HG02759 (cell line): ENCODE measurements around the gene GOLGA6B.
A peak's percentile ranks its signal among the peaks of the same experiment; 100 is the strongest.
"Not testable (repeated sequence)": the region's sequence is repeated elsewhere in the genome, so short reads cannot be mapped to it uniquely, and the experiment has no call there.

Experiments used
- ATAC-seq: cut with Tn5 transposase; IDR thresholded peaks from one replicate; pipeline ENCODE4 v1.9.1; 2021; ENCODE audit warnings: mild to moderate bottlenecking, moderate library complexity; ENCODE audit not compliant: unreplicated experiment

GOLGA6B gene, protein sequence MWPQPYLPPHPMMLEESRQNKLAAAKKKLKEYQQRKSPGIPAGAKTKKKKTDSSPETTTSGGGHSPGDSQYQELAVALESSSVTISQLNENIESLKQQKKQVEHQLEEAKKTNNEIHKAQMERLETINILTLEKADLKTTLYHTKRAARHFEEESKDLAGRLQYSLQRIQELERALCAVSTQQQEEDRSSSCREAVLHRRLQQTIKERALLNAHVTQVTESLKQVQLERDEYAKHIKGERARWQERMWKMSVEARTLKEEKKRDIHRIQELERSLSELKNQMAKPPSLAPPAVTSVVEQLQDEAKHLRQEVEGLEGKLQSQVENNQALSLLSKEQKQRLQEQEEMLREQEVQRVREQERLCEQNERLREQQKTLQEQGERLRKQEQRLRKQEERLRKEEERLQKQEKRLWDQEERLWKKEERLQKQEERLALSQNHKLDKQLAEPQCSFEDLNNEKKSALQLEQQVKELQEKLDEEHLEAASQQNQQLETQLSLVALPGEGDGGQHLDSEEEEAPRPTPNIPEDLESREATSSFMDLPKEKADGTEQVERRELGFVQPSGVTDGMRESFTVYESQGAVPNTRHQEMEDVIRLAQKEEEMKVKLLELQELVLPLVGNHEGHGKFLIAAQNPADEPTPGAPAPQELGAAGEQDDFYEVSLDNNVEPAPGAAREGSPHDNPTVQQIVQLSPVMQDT

DNA sequence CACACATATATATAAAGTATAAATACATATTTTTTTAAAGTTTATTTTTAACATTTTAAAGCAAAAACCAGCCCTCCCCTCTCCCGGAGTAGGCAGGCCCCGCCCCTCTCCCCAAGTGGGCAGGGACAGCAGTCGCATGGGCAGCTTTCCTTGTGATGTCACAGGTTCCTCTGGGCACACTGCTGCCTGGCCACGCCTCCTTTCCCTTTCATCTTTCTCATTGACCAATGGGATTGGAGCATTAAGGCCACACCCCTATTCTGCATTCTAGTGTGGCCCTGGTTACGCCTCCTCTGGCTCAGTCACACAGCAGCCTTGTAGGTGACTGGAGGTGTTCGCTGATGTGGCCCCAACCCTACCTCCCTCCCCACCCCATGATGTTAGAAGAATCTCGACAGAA is at the start of gene GOLGA6B:
Gene GOLGA6B (plus strand): TSS at position 301 of the 400 bp plus-strand sequence. CDS start 41 bp downstream, at position 342.
- ATAC-seq: not testable (repeated sequence)

DNA sequence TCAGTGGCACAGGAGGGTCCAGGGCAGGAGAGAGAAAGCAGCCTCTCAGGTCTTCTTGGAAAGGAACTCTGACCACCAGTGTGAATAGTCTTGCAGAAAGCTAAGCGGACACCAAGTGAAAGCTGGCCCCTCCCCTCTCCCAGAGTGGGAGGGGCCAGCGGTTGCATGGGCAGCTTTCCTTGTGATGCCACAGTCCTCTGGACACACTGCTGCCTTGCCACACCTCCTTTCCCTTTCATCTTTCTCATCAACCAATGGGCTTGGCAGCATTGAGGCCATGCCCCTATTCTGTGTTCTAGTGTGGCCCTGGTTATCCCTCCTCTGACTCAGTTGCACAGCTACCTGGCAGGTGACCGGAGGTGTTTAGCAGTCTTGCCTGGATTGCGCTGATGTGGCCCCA is 49.7 kb upstream of the GOLGA6B start:
- ATAC-seq: no peak

DNA sequence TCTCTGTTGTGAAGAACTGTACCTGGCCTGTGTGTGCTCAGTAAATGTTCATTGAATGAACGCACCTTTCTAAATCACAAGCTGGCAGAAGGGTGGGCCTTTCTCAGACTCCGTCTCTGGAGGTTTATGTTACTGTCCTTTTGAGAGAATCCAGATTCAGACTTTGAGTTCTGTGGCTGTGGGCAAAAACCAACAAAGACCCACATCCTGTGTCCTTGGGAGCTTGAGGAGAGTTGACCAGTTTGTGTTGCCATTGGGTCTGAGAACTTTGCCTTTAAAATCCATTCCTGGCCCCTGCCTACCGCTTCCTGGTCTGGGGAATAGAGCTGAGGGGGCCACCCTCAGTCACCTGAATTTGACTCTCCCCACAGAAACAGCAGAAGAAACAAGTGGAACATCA is 46.4 kb upstream of the GOLGA6B start:
- not testable (repeated sequence) for ATAC-seq

DNA sequence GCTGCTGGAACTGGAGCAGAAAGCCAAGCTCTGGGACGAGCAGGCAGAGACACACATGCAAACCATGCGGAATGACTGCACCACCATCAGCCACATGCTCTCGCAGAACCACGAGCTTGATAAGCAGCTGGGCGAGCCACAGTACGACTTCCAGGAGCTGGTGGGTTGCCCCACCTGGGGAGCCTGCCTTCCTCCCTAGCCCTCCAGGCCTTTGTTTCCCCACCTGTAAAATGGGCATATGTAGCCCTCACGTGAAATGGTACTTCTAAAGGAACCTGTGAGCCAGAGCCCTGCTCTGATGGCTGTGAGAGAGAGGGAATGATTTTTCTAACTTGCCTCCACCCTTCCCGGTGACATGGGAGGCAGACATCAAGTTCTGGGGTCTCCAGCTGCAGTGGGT is 44.6 kb upstream of the GOLGA6B start:
- ATAC-seq: no peak

DNA sequence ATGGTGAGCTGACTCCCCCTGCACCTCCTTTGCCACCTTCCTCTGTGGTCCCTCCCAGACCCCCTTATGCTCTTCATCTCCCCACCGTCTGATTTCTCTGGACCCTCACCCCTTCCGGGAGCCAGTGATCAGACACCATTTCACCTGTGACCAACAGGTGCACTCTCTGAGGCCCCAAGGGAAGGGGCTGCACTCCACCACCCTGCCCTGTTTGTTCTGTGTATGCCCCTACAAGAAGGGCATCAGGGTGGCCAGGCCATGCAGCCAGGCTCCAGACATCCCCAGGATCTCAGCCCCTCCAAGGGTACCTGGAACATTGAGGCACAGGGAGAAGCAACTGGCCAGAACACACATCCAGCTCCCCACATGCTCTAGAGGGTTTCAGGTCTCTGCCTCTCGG is 42.2 kb upstream of the GOLGA6B start:
- ATAC-seq: not testable (repeated sequence)

DNA sequence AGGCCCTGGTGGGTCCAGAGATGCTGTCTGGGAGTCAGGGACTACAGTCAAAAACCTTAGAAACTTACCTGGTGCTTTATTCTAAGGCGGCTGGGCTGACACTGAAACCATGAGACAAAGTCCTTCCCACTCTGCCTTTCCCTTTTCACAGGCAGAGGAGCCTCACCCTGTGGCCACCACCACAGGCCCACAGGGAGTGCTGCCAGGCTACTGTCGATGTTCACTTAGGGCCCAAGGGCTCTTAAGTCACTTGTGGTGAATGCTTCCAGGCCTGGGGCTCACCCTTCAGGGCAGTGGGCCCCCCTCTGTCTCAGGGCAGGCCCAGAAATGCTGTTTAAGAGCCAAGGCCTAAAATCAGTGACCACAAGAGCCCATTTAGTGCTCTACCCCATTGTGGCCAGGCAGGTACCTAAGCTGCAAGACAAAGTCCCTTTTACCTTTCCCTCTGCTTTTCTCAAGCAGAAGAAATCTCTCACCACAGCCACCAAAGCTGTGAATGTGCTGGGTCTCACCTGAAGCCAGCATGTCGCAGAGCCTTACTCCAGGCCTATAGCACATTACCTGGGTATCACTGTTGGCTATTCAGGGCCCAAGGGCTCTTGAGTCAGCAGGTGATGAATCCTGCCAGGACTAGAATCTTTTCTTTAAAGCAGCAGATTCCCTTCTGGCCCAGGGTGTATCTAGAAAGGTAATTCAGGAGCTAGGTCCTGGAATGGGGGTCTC is 39.5 kb upstream of the GOLGA6B start:
- no peak for ATAC-seq

DNA sequence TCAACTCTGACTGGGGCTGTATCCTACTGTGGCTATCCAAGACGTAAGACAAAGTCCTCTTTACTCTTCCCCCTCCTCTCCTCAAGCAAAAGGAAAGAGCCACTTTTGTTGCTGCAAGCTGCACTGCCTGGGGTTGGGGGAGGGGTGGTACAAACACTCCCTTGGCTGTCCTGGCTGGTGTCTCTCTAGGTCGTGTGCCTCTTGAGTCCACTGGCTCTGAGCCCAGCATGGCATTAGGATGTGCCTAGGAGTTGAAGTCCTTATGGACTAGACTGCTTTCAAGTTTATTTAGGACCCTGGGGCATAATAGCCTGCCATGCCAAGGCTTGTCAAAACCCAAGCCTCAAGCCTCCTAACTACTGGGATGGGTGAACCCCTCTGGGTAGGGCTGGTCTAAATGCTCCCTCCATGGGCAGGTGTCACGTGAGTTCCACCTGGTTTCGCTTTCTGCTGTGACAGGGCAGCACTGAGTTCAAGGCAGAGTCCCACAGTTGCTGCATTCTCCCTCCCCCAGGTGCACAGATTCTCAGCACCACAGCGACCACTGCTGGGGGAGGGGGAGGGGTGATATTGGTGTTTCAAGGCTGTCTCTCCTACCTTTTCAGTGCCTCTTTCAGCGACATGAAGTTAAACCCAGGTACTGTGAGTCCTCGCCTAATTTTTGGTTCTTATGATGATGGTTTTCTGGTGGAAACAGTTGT is 38.8 kb upstream of the GOLGA6B start:
- not testable (repeated sequence) for ATAC-seq

DNA sequence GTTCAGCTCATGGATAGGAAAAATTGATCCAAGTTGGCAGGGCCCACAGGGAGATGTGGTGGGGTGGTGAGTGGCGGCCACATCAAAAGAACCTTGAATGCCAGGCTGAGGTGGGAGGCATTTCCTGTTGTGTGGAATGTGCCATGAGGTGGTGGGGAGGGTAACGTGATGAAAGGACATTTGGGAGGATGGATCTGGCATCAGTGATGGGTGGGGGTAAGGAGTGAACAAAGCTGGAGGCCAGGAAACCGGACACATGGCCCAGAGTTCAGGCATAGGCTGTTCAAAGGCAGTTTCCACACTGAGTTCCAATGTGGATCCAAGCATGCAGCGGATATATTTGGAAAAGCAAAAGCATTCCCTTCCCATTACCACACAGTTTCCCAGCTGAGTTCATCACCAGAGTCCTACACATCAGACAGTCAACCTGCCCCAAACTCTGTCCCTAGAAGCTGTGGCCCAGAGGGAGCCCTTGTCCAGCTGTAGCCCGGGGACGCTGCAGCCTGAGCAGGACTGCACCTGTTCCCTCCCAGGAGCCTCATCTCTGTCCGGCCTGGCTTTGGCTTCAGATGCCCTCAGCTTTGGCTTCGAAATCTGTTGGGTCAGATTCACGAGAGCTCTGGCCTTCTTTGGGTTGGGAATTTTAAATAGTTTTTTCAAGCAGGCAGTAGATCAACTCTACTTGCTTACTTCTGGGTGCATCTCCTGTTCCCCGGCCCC is 37.8 kb upstream of the GOLGA6B start:
- no peak for ATAC-seq

DNA sequence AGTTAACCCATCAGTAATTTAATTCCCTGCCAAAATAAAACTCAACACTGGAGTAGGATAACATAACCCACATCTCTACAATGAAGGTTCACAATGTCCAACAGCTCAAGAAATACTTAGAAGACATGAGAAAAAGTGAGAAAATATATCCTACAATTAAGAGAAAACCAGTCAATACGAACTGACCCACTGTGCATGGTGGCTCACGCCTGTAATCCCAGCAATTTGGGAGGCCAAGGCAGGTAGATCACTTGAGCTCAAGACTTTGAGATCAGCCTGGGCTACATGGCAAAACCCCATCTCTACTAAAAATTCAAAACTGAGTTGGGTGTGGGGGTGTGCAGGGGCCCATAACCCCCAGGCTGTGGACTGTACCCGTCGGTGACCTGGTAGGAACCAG is 30.6 kb upstream of the GOLGA6B start:
- not testable (repeated sequence) for ATAC-seq

DNA sequence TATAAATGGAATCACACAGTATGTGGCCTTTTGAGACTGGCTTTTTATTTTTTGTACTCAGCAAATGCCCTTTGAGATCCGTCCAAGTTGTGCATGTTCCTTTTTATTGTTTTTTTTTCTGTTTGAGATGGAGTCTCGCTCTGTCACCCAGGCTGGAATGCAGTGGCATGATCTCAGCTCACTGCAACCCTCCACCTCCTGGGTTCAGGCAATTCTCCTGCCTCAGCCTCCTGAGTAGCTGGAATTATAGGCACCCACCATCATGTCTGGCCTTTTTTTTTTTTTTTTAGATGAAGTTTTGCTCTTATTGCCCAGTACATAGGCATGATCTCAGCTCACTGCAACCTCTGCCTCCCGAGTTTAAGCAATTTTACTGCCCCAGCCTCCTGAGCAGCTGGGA is 28.3 kb upstream of the GOLGA6B start:
- ATAC-seq: not testable (repeated sequence)

DNA sequence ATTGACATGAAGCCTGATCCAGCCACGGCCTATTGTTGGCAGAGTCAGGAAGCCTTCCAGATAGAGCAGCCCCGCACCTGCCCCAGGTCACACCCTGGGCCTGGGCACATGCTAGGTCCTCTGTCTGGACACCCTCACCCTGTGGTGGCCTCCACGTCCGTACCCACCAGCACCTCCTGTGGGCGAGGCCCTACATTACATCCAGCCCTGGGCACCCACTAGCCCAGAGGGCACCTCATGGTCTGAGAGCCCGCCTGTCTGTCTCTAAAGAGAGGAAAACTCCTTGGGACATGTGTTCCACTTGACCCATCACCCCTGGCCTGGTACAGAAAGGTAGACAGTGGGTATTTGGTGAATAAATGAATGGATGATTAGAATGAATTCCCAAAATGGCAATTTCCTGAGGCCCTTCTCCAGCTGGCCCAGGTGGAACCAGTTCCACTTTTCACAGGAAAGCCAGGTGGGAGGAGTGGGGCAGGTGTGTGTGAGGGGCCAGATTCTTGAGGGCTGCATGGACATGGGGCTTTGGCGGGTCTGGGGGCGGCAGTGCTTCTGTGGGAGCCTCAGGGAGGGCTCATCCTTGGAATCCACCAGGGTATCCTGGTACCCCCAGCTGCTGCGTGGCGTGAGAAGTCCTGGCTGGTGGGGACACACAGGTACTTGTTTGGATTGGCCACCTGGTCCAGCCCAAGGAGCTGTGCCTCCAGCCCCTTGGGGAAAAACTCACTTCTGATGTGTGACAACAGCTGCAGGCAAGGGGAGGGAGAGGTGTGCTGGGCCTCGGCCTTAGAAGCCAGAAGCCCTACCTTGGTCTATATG is 26.0 kb upstream of the GOLGA6B start:
- not testable (repeated sequence) for ATAC-seq

DNA sequence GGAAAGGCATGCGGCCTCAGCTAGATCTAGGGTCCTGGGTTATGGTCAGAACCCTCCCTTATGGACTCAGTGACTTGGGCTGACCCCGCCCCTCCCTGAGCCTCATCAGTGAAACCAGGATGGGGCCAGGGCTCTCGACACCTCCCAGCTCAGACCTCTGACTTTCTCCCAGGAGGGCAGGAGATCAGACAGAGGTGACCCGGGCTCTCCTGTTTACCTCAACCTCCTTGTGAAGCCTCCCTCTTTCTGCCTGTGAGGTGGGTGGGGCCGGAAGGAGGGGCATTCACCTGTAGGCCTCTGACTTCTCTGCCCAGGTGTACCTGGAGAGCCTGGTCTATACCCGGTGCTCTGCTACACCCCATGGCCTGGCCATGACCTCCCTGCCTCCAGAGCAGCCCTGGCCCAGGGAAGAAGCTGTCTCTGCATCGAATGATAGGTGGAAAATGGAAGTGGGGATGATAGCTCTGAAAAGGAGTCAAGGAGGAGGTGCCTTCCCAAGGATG is 25.4 kb upstream of the GOLGA6B start:
- ATAC-seq: not testable (repeated sequence)

DNA sequence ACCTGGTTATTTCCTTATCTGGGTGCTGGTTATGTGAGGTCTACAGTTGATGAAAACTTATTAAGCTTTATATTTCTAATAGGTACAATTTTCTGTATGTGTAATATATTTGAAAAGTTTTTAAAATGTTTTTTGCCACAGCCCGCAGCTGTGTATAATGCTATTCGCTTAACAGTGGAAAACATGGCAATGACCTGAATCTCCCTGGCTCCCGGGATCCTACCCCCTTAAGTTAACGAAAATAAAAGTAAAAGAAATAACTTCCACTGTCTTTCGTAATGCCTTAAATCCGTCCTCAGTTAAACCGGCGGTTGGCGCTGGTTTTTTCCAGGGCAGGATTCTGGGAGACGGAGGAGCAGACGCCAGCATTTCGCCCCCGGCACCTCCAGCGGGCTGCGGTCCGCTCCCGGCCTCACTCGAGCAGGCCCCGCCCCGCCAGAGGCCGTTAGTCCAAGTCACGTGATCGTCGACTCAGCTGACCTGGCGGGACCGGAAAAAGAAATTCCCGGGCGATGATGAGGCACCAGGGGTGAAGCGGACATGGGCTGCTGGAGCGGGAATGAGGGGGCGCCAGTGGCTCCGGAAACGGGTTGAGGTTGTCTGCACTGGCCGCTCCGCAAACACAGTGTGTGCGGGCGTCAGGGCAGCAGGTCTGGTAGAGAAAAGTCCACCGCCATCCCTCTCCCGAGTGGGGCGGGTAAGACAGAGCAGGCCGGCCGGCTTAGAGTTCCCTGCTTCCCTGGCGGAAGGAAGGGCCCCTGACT is 17.8 kb upstream of the GOLGA6B start:
- ATAC-seq: peak; percentile 81

DNA sequence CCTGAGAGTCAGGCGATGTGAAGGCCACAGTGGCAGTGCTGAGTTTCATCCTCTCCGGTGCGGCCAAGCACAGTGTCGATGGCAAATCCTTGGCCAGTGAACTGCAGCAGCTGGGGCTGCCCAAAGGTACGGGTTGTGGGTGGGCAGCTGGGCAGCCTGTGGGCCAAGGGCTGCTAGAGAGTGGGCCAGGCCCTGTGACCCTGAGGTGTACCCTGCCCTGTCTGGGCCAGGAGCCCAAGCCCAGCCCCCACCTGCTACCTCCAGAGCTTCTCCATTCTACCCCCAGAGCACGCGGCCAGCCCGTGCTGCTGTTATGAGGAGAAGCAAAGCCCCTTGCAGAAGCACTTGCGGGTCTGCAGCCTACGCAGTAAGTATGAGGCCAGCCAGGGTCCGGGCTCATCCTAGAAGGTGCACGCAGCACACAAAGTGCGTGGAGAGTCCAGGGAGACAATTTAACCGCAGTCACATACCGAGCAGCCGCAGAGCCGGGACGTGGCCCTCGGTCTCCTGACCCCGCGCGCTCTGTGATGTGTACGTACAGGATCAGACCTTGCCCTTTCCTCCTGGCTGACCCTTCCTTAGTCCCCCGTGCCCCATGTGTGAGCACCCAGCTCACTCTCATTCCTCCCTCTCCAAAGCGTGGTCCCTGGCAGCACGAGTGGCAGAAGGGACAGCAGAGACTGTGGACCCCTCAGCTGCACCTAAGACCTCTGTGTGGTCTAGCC is 14.6 kb upstream of the GOLGA6B start:
- ATAC-seq: not testable (repeated sequence)

DNA sequence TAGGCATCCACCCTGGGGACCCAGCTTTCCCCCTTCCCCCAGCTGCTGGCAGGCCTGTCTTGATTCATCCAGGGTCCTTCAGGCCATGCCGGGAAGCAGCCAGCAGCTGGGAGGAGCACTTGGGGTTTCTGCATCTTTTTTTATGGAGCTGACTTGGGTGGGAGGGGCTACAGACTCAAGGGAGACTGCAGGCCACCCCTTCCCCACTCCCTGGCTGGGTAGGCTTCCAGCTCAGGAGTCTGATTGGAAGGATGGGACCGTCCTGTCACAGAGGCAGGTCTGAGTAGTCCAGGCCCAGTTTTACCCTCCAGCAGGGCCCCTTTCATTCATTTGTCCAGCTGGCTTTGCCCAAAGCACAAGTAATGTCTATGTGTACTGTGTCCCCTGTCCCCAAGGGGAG is 12.2 kb upstream of the GOLGA6B start:
- not testable (repeated sequence) for ATAC-seq

DNA sequence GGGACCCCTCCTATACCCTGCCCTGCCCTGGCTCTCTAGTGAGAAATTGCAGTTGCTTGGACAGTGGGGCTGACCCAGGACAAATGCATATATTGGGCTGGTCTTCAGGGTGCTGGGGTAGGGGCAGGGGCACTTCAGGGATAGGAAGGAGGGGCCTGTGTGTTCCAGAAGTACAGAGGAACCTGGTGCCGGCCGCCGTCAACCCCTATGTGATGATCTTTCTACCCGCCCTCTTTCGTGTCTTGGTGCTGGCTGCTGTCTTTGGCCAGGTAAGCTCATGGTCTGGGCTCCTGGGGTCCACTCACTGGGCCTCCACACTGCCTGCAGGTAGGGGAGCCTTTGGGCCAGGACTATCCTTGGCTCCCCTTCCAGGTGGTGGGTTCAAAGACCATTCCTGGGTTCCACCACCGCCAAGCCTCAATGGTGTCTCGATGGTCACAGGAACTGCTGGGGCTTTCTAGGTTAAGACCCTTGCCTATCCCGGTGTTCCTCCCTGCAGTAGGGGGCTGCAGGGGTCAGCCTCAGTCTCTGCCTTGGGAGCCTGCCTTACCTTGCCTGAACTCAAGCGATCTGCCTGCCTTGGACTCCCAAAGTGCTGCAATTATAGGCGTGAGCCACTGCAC is 5.8 kb upstream of the GOLGA6B start:
- not testable (repeated sequence) for ATAC-seq

DNA sequence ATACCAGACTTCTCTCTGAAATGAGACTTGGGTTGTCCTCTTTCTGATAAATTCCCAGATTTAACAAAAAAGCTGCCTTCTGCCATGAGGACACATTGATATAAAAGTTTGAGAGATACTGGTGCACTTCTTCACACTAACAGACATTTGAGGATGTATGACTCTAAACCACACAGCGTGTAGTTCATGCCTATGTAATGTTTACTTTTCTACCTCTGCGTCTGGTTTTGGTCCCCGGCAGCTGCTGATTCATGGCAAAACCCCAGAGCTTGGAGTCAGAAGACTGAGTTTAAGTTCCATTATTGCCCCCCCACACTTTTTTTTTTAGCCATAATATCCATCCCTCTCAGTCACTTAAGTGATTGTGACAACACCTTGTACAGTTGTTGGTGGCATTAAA is 1.5 kb downstream of the GOLGA6B start:
- ATAC-seq: not testable (repeated sequence)
